HG03103 (cell line): ENCODE measurements around the gene LETM1.

Experiments
- ATAC-seq: cut with Tn5 transposase; IDR thresholded peaks from one replicate; pipeline ENCODE4 v1.9.1; 2021; ENCODE audit warnings: low read depth; ENCODE audit not compliant: unreplicated experiment

The LETM1 gene

GRCh38 chr4:1856071-1856942, at the start of gene LETM1:
Gene LETM1, minus strand, starts transcription at chr4:1856156. Its CDS starts 206 bp downstream, at chr4:1855950.
- peak; percentile 78 for ATAC-seq

GRCh38 chr4:1904042-1904441, 48.1 kb upstream of the LETM1 start:
- ATAC-seq, result no peak

GRCh38 chr4:1903035-1903434, 47.1 kb upstream of the LETM1 start:
- ATAC-seq, result no peak

- no peak for ATAC-seq
These were observed 46.3 kb upstream of the LETM1 start for GRCh38 chr4:1902243-1902642.

GRCh38 chr4:1901127-1901526, 45.2 kb upstream of the LETM1 start:
- no peak for ATAC-seq

GRCh38 chr4:1900624-1901023, 44.7 kb upstream of the LETM1 start:
- no peak for ATAC-seq

- no peak for ATAC-seq
These were observed 44.1 kb upstream of the LETM1 start for GRCh38 chr4:1900087-1900433.

GRCh38 chr4:1899149-1900086, 43.5 kb upstream of the LETM1 start:
- ATAC-seq, result peak; percentile 66

- ATAC-seq, result no peak
These were observed 42.7 kb upstream of the LETM1 start for GRCh38 chr4:1898681-1899080.

- no peak for ATAC-seq
These were observed 42.1 kb upstream of the LETM1 start for GRCh38 chr4:1898007-1898406.

GRCh38 chr4:1896658-1896991, 40.7 kb upstream of the LETM1 start:
- no peak for ATAC-seq

GRCh38 chr4:1895971-1896657, 40.2 kb upstream of the LETM1 start:
- ATAC-seq, result no peak

GRCh38 chr4:1890979-1891570, 35.1 kb upstream of the LETM1 start:
- ATAC-seq, result no peak

- ATAC-seq, result no peak
These were observed 31.1 kb upstream of the LETM1 start for GRCh38 chr4:1887052-1887451.

GRCh38 chr4:1885414-1885813, 29.5 kb upstream of the LETM1 start:
- no peak for ATAC-seq

GRCh38 chr4:1883583-1883982, 27.6 kb upstream of the LETM1 start:
- no peak for ATAC-seq

- no peak for ATAC-seq
These were observed 26.9 kb upstream of the LETM1 start for GRCh38 chr4:1882850-1883271.

- ATAC-seq, result no peak
These were observed 24.4 kb upstream of the LETM1 start for GRCh38 chr4:1880332-1880731.

- ATAC-seq, result no peak
These were observed 23.5 kb upstream of the LETM1 start for GRCh38 chr4:1879485-1879884.

GRCh38 chr4:1874201-1874600, 18.2 kb upstream of the LETM1 start:
- no peak for ATAC-seq

GRCh38 chr4:1873776-1874175, 17.8 kb upstream of the LETM1 start:
- ATAC-seq, result no peak
